ENCODE results near the gene ADAM12. TPM values are rescaled to one million over a fixed set of nuclear protein-coding genes. Genes with fewer than 3 reads are reported as not detected.
"Not testable (repeated sequence)": the region's sequence is repeated elsewhere in the genome, so short reads cannot be mapped to it uniquely, and the experiment has no call there.

The ADAM12 gene
- total RNA-seq, 2 experiments from 2014 or later: 1.2 to 1.5 TPM

- Histone ChIP-seq H3K9me3 (ENCODE audit: control insufficient read depth in 1 of 2, insufficient read depth in 1 of 2, low read length in 2 of 2) (peaks cover 0 to 15% of the 10 kb centered on the region in 2 experiments), H3K4me1 (ENCODE audit: insufficient read depth, low read length) (no peaks in the 10 kb centered on the region), H3K27me3 (ENCODE audit: control insufficient read depth in 1 of 2, insufficient read depth in 2 of 2, low read length in 2 of 2) (no peaks in the 10 kb centered on the region), H3K4me3 (ENCODE audit: low read length) (no peak overlapping the region), H3K36me3 (ENCODE audit: insufficient read depth, low read length) (no peaks in the 10 kb centered on the region), H3K27ac (ENCODE audit: low read depth in 1 of 2, low read length in 2 of 2) (no peak overlapping the region)
- H3K27ac Mint-ChIP-seq: no peak overlapping the region
- no peak for TF ChIP-seq CTCF (IDR thresholded peaks at IDR 0.05)
- H3K27me3 Mint-ChIP-seq: no peaks in the 10 kb centered on the region
- intact Hi-C loops (cut with DNase I, micrococcal nuclease): no loop called here
- peaks cover 4% of the 10 kb centered on the region for H3K9me3 Mint-ChIP-seq
- no peak for ATAC-seq (ENCODE audit: poor library complexity)
- CTCF ChIA-PET: no interaction called here
- POLR2A ChIA-PET: no interaction called here
- H3K4me3 Mint-ChIP-seq: no peak overlapping the region
- no peaks in the 10 kb centered on the region for H3K4me1 Mint-ChIP-seq (ENCODE audit: low read depth)
- no peaks in the 10 kb centered on the region for H3K36me3 Mint-ChIP-seq (ENCODE audit: low read depth)
- DNase-seq: no peak
Measured at GRCh38 chr10:126247446-126247975, 140.8 kb downstream of the ADAM12 start.

- H3K36me3 ChIP-seq (ENCODE audit: insufficient read depth, low read length); intact Hi-C loops (cut with DNase I, micrococcal nuclease); CTCF ChIA-PET; H3K4me1 ChIP-seq (ENCODE audit: insufficient read depth, low read length); H3K4me3 Mint-ChIP-seq; H3K9me3 ChIP-seq (ENCODE audit: control insufficient read depth in 1 of 2, insufficient read depth in 1 of 2, low read length in 2 of 2); H3K27ac Mint-ChIP-seq; H3K36me3 Mint-ChIP-seq (ENCODE audit: low read depth); POLR2A ChIA-PET; H3K9me3 Mint-ChIP-seq; H3K4me3 ChIP-seq (ENCODE audit: low read length); DNase-seq; H3K27me3 ChIP-seq (ENCODE audit: control insufficient read depth in 1 of 2, insufficient read depth in 2 of 2, low read length in 2 of 2); H3K27me3 Mint-ChIP-seq; H3K4me1 Mint-ChIP-seq (ENCODE audit: low read depth); ATAC-seq (ENCODE audit: poor library complexity); H3K27ac ChIP-seq (ENCODE audit: low read depth in 1 of 2, low read length in 2 of 2): not testable (repeated sequence)
Measured at GRCh38 chr10:126246396-126246795, 141.9 kb downstream of the ADAM12 start.

- H3K27me3 ChIP-seq (ENCODE audit: control insufficient read depth in 1 of 2, insufficient read depth in 2 of 2, low read length in 2 of 2): no peaks in the 10 kb centered on the region
- DNase-seq (no peak), ATAC-seq (ENCODE audit: poor library complexity) (no peak)
- H3K4me3 Mint-ChIP-seq: no peak overlapping the region
- ChIA-PET CTCF (no interaction called here), POLR2A (no interaction called here)
- H3K4me3 ChIP-seq (ENCODE audit: low read length): no peak overlapping the region
- H3K27me3 Mint-ChIP-seq: peaks cover 3% of the 10 kb centered on the region
- H3K9me3 Mint-ChIP-seq: no peaks in the 10 kb centered on the region
- H3K36me3 Mint-ChIP-seq (ENCODE audit: low read depth): no peaks in the 10 kb centered on the region
- intact Hi-C loops (cut with DNase I, micrococcal nuclease): no loop called here
- H3K9me3 ChIP-seq (ENCODE audit: control insufficient read depth in 1 of 2, insufficient read depth in 1 of 2, low read length in 2 of 2): peaks cover 0 to 5% of the 10 kb centered on the region in 2 experiments
- no peaks in the 10 kb centered on the region for H3K4me1 ChIP-seq (ENCODE audit: insufficient read depth, low read length)
- H3K36me3 ChIP-seq (ENCODE audit: insufficient read depth, low read length): no peaks in the 10 kb centered on the region
- no peaks in the 10 kb centered on the region for H3K4me1 Mint-ChIP-seq (ENCODE audit: low read depth)
- H3K27ac Mint-ChIP-seq: no peak overlapping the region
- H3K27ac ChIP-seq (ENCODE audit: low read depth in 1 of 2, low read length in 2 of 2): no peak overlapping the region
- TF ChIP-seq CTCF (IDR thresholded peaks at IDR 0.05): no peak
Measured at GRCh38 chr10:126245501-126245900, 142.8 kb downstream of the ADAM12 start.

- no peaks in the 10 kb centered on the region for H3K4me1 ChIP-seq (ENCODE audit: insufficient read depth, low read length)
- Mint-ChIP-seq H3K36me3 (ENCODE audit: low read depth) (no peaks in the 10 kb centered on the region), H3K27me3 (peaks cover 3% of the 10 kb centered on the region)
Measured at GRCh38 chr10:126243971-126244370, 144.3 kb downstream of the ADAM12 start.

More at GRCh38 chr10:126243971-126244370, 144.3 kb downstream of the ADAM12 start:
- H3K9me3 ChIP-seq (ENCODE audit: control insufficient read depth in 1 of 2, insufficient read depth in 1 of 2, low read length in 2 of 2): peaks cover 0 to 3% of the 10 kb centered on the region in 2 experiments
- intact Hi-C loops (cut with DNase I, micrococcal nuclease): no loop called here
- no peak overlapping the region for H3K4me3 ChIP-seq (ENCODE audit: low read length)
- Mint-ChIP-seq H3K4me3 (no peak overlapping the region), H3K4me1 (ENCODE audit: low read depth) (no peaks in the 10 kb centered on the region), H3K9me3 (no peaks in the 10 kb centered on the region), H3K27ac (no peak overlapping the region)
- no peak for DNase-seq
- H3K27ac ChIP-seq (ENCODE audit: low read depth in 1 of 2, low read length in 2 of 2): no peak overlapping the region
- POLR2A ChIA-PET: no interaction called here
- ATAC-seq (ENCODE audit: poor library complexity): no peak
- CTCF ChIA-PET: no interaction called here
- H3K36me3 ChIP-seq (ENCODE audit: insufficient read depth, low read length): no peaks in the 10 kb centered on the region
- no peak for TF ChIP-seq CTCF (IDR thresholded peaks at IDR 0.05)
- no peaks in the 10 kb centered on the region for H3K27me3 ChIP-seq (ENCODE audit: control insufficient read depth in 1 of 2, insufficient read depth in 2 of 2, low read length in 2 of 2)

Measured in CD4-positive, alpha-beta T cell (primary cell).